GM23248 (cell line): ENCODE results near the gene ITIH2.

ENCODE experiments used
- EZH2 ChIP-seq: fragments of 200-600 bp; sonication (generic); IDR thresholded peaks from 2 replicates; pipeline ENCODE4 v1.6.1; 2018; ENCODE audit warnings: antibody characterized with exemption, mild to moderate bottlenecking; ENCODE audit not compliant: insufficient read depth, poor library complexity, severe bottlenecking
- EZH2phosphoT487 ChIP-seq: fragments of 200-600 bp; sonication (generic); IDR thresholded peaks from 2 replicates; pipeline ENCODE4 v1.6.1; 2018; ENCODE audit warnings: antibody characterized with exemption, moderate library complexity, mild to moderate bottlenecking, low read depth; ENCODE audit not compliant: insufficient read depth

- TF ChIP-seq EZH2phosphoT487 (no peak), EZH2 (no peak)
Measured at GRCh38 chr10:7708832-7709231, 5.7 kb downstream of the ITIH2 start.
